Esophagus muscularis mucosa (tissue), 4 donors: ENCODE results near the gene HNRNPL.

Experiments used
- CTCF ChIP-seq, 3 experiments: fragments of 200-600 bp in 2 of 3; fragments of 450-650 bp in 1 of 3; sonication (generic) in 2 of 3; IDR thresholded peaks; one replicate each; pipeline ENCODE4 v1.5.1; 2017 to 2019; ENCODE audit warnings: antibody characterized with exemption in 3 of 3, mild to moderate bottlenecking in 2 of 3, moderate library complexity in 1 of 3
- EP300 ChIP-seq: sonication (generic); formaldehyde crosslinking; IDR thresholded peaks from one replicate; pipeline ENCODE4 v1.6.1; 2017; ENCODE audit warnings: antibody characterized with exemption
- POLR2A ChIP-seq: fragments of 450-650 bp; IDR thresholded peaks from one replicate; pipeline ENCODE4 v1.6.1; 2017; ENCODE audit warnings: antibody characterized with exemption, moderate library complexity, mild to moderate bottlenecking, low read depth

- peak in 1 of 3 experiments; percentile 11 for TF ChIP-seq CTCF (IDR thresholded peaks at IDR 0.05)
- TF ChIP-seq EP300 = no peak
- no peak for TF ChIP-seq POLR2A
Measured at GRCh38 chr19:38898788-38899446, 49.1 kb upstream of the HNRNPL start.
